ENCODE measurements around the gene TOR1AIP2. TPM values are rescaled to one million over a fixed set of nuclear protein-coding genes. Genes with fewer than 3 reads are reported as not detected.

Gene TOR1AIP2
- total and polyA plus RNA-seq, 2 of the 13 experiments (the other 11 are each of a cell fraction or from before 2014, with no cell fraction given), result 35.2 to 65.8 TPM

- intact Hi-C loops (cut with micrococcal nuclease; ENCODE audit: unreplicated experiment), result loop anchor here (1.0 to 5.0 kb wide), 3 partner anchors 15 to 284 kb away; partner anchors contain the start of gene CEP350
- BruUV-seq (replicated peaks), result no TSS peak
Observed at GRCh38 chr1:179883745-179884138, 6.1 kb upstream of the TOR1AIP2 start.

More at GRCh38 chr1:179883745-179884138, 6.1 kb upstream of the TOR1AIP2 start:
- Histone ChIP-seq H3K4me3 (replicated peaks in 1 of 3; ENCODE audit: insufficient read depth in 1 of 3, low read depth in 2 of 3, low read length in 3 of 3) (peak overlapping the region; percentile 82 to 92 (median 90)), H3K27me3 (ENCODE audit: control insufficient read depth in 1 of 2, insufficient read depth in 2 of 2, low read length in 2 of 2) (no peaks in the 10 kb centered on the region; a peak in 1 of 5 replicates), H3K27ac (ENCODE audit: extremely low read length, insufficient read depth, low read length) (peak overlapping the region; percentile 97), H2AFZ (ENCODE audit: low read length) (no peak overlapping the region), H3K36me3 (replicated peaks in 1 of 2; ENCODE audit: control insufficient read depth in 1 of 2, insufficient read depth in 2 of 2, low read length in 2 of 2) (peaks cover 2 to 12% of the 10 kb centered on the region in 2 experiments; a peak in 3 of 5 replicates), H4K20me1 (ENCODE audit: insufficient read depth, low read length) (no peaks in the 10 kb centered on the region), H3K4me1 (ENCODE audit: insufficient read depth, low read length) (peaks cover 17% of the 10 kb centered on the region), H3K9me3 (ENCODE audit: low read length) (no peaks in the 10 kb centered on the region), H3K9ac (ENCODE audit: insufficient read depth, low read depth, low read length) (peak overlapping the region; percentile 93), H3K4me2 (ENCODE audit: low read depth, low read length) (peak overlapping the region; percentile 98), H3K79me2 (ENCODE audit: insufficient read depth, low read length) (peaks cover 32% of the 10 kb centered on the region)
- TF ChIP-seq PCBP2 (optimal IDR thresholded peaks at IDR 0.05; ENCODE audit: low read depth, low read length, poor library complexity, severe bottlenecking), result no peak
- TF ChIP-seq ZEB1 (IDR thresholded peaks at IDR 0.05; ENCODE audit: insufficient replicate concordance, low read depth), result no peak
- no peak for TF ChIP-seq WIZ (CRISPR knock-in tag; IDR thresholded peaks at IDR 0.05)
- TF ChIP-seq CHD4 (IDR thresholded peaks at IDR 0.05; ENCODE audit: borderline replicate concordance, low read length), result no peak
- no peak for TF ChIP-seq ZFP36 (IDR thresholded peaks at IDR 0.05; ENCODE audit: borderline replicate concordance, low read depth, low read length, partially characterized antibody)
- TF ChIP-seq CREM (IDR thresholded peaks at IDR 0.05), result peak; percentile 50
- no peak for TF ChIP-seq CREM (CRISPR knock-in tag; IDR thresholded peaks at IDR 0.05)
- TF ChIP-seq IRF9 (CRISPR knock-in tag; IDR thresholded peaks at IDR 0.05; ENCODE audit: borderline replicate concordance), result no peak
- peak; percentile 45 for TF ChIP-seq CREB1 (IDR thresholded peaks at IDR 0.05)
- peak; percentile 60 for TF ChIP-seq CREB1 (CRISPR knock-in tag; IDR thresholded peaks at IDR 0.05)
- TF ChIP-seq POLR2G (IDR thresholded peaks at IDR 0.05; ENCODE audit: low read depth, low read length), result no peak
- peak; percentile 78; the same call in 1 of the 2 replicates for TF ChIP-seq ZBTB21 (CRISPR knock-in tag; IDR thresholded peaks at IDR 0.05)
- TF ChIP-seq ATF1 (CRISPR knock-in tag; IDR thresholded peaks at IDR 0.05), result peak; percentile 64
- TF ChIP-seq RFX3 (CRISPR knock-in tag; IDR thresholded peaks at IDR 0.05), result no peak
- FAIRE-seq (no peak), ATAC-seq (peak; percentile 6; the same call in 1 of the 3 replicates), DNase-seq (ENCODE audit: low spot score) (peak; percentile 45)
- ChIA-PET POLR2A (interaction anchor here (1.3 to 2.3 kb wide), 3 partner anchors 10 to 271 kb away, joined by 3 to 23 read pairs (median 8); partner anchors contain the start of gene CEP350), CTCF (ENCODE audit: low intra/inter-chr PET ratio, low total read pairs) (interaction anchor here (1.4 kb wide), 1 partner anchor 16 kb away, joined by 4 read pairs; no protein-coding TSS in a partner anchor)
- 31% methylated on average over 4 of the region's 4 CpGs for WGBS (ENCODE audit: low lambda C conversion rate)
- in situ Hi-C loops (cut with HindIII; ENCODE audit: extremely low pct_ligation_motif_present, low pct_unique_long_range_greater_than_20kb), result no loop called here

Measured in HepG2 (cell line).